ENCODE data around the gene CD8B. TPM values are rescaled to one million over a fixed set of nuclear protein-coding genes. Genes with fewer than 3 reads are reported as not detected.
"Not testable (repeated sequence)": the region's sequence is repeated elsewhere in the genome, so short reads cannot be mapped to it uniquely, and the experiment has no call there.

The CD8B gene
- polyA plus RNA-seq (2013, experiment 1 of 4), result not detected
- 0.14 TPM for polyA plus RNA-seq (2013, experiment 2 of 4)
- not detected for polyA plus RNA-seq (2013, experiment 3 of 4)
- polyA plus RNA-seq (2013, experiment 4 of 4), result not detected

- not testable (repeated sequence) for H3K4me1 ChIP-seq (ENCODE audit: control insufficient read depth, insufficient read depth, low read length); H3K9me3 ChIP-seq (ENCODE audit: control insufficient read depth, low read length); H3K27ac ChIP-seq (ENCODE audit: insufficient read depth, low read depth, low read length, poor library complexity, severe bottlenecking); H3K36me3 ChIP-seq (ENCODE audit: control insufficient read depth, insufficient read depth, low read length)
- 5 to 8% methylated on average over 39 to 45 of the region's 55 CpGs for WGBS, 2 experiments
- Histone ChIP-seq H3K4me3 (ENCODE audit: insufficient read depth, low read depth, low read length) (peak within 1 kb of the TSS; percentile 10), H3K27me3 (ENCODE audit: control insufficient read depth, insufficient read depth, low read length, poor library complexity, severe bottlenecking) (peaks cover 25% of the 10 kb centered on the region)
Observed at GRCh38 chr2:86861628-86862379, at the start of gene CD8B. Gene CD8B, minus strand, starts transcription at chr2:86861886. Its CDS starts 21 bp downstream, at chr2:86861865.

- not testable (repeated sequence) for H3K27me3 ChIP-seq (ENCODE audit: control insufficient read depth, insufficient read depth, low read length, poor library complexity, severe bottlenecking); H3K9me3 ChIP-seq (ENCODE audit: control insufficient read depth, low read length); H3K4me3 ChIP-seq (ENCODE audit: insufficient read depth, low read depth, low read length); H3K4me1 ChIP-seq (ENCODE audit: control insufficient read depth, insufficient read depth, low read length); H3K36me3 ChIP-seq (ENCODE audit: control insufficient read depth, insufficient read depth, low read length); H3K27ac ChIP-seq (ENCODE audit: insufficient read depth, low read depth, low read length, poor library complexity, severe bottlenecking)
- no CpG with 5 or more reads among the region's 1 CpG for WGBS, 2 experiments
Observed at GRCh38 chr2:86905868-86906267, 44.2 kb upstream of the CD8B start.

- WGBS, 2 experiments, result 49% methylated on average over 3 of the region's 4 CpGs; no CpG with 5 or more reads in 1 of the 2 experiments
- H3K4me1 ChIP-seq (ENCODE audit: control insufficient read depth, insufficient read depth, low read length); H3K36me3 ChIP-seq (ENCODE audit: control insufficient read depth, insufficient read depth, low read length); H3K9me3 ChIP-seq (ENCODE audit: control insufficient read depth, low read length); H3K27ac ChIP-seq (ENCODE audit: insufficient read depth, low read depth, low read length, poor library complexity, severe bottlenecking); H3K27me3 ChIP-seq (ENCODE audit: control insufficient read depth, insufficient read depth, low read length, poor library complexity, severe bottlenecking); H3K4me3 ChIP-seq (ENCODE audit: insufficient read depth, low read depth, low read length): not testable (repeated sequence)
Observed at GRCh38 chr2:86900687-86901086, 39.0 kb upstream of the CD8B start.

GRCh38 chr2:86886026-86886425, 24.3 kb upstream of the CD8B start:
- WGBS, 2 experiments, result no CpG with 5 or more reads among the region's 3 CpGs
- not testable (repeated sequence) for H3K36me3 ChIP-seq (ENCODE audit: control insufficient read depth, insufficient read depth, low read length); H3K4me1 ChIP-seq (ENCODE audit: control insufficient read depth, insufficient read depth, low read length); H3K4me3 ChIP-seq (ENCODE audit: insufficient read depth, low read depth, low read length); H3K27me3 ChIP-seq (ENCODE audit: control insufficient read depth, insufficient read depth, low read length, poor library complexity, severe bottlenecking); H3K9me3 ChIP-seq (ENCODE audit: control insufficient read depth, low read length); H3K27ac ChIP-seq (ENCODE audit: insufficient read depth, low read depth, low read length, poor library complexity, severe bottlenecking)

- no CpG with 5 or more reads among the region's 2 CpGs for WGBS, 2 experiments
- not testable (repeated sequence) for H3K36me3 ChIP-seq (ENCODE audit: control insufficient read depth, insufficient read depth, low read length); H3K4me3 ChIP-seq (ENCODE audit: insufficient read depth, low read depth, low read length); H3K27ac ChIP-seq (ENCODE audit: insufficient read depth, low read depth, low read length, poor library complexity, severe bottlenecking); H3K4me1 ChIP-seq (ENCODE audit: control insufficient read depth, insufficient read depth, low read length); H3K9me3 ChIP-seq (ENCODE audit: control insufficient read depth, low read length); H3K27me3 ChIP-seq (ENCODE audit: control insufficient read depth, insufficient read depth, low read length, poor library complexity, severe bottlenecking)
Observed at GRCh38 chr2:86882865-86883264, 21.2 kb upstream of the CD8B start.

- not testable (repeated sequence) for H3K27ac ChIP-seq (ENCODE audit: insufficient read depth, low read depth, low read length, poor library complexity, severe bottlenecking); H3K4me3 ChIP-seq (ENCODE audit: insufficient read depth, low read depth, low read length); H3K4me1 ChIP-seq (ENCODE audit: control insufficient read depth, insufficient read depth, low read length); H3K9me3 ChIP-seq (ENCODE audit: control insufficient read depth, low read length); H3K36me3 ChIP-seq (ENCODE audit: control insufficient read depth, insufficient read depth, low read length); H3K27me3 ChIP-seq (ENCODE audit: control insufficient read depth, insufficient read depth, low read length, poor library complexity, severe bottlenecking)
- 87 to 96% methylated on average over 4 to 5 of the region's 5 CpGs for WGBS, 2 experiments
Observed at GRCh38 chr2:86882118-86882665, 20.5 kb upstream of the CD8B start.

GRCh38 chr2:86878986-86879385, 17.3 kb upstream of the CD8B start:
- not testable (repeated sequence) for H3K4me3 ChIP-seq (ENCODE audit: insufficient read depth, low read depth, low read length); H3K27me3 ChIP-seq (ENCODE audit: control insufficient read depth, insufficient read depth, low read length, poor library complexity, severe bottlenecking); H3K27ac ChIP-seq (ENCODE audit: insufficient read depth, low read depth, low read length, poor library complexity, severe bottlenecking); H3K36me3 ChIP-seq (ENCODE audit: control insufficient read depth, insufficient read depth, low read length); H3K9me3 ChIP-seq (ENCODE audit: control insufficient read depth, low read length); H3K4me1 ChIP-seq (ENCODE audit: control insufficient read depth, insufficient read depth, low read length)
- WGBS, 2 experiments, result no CpG with 5 or more reads among the region's 1 CpG

- not testable (repeated sequence) for H3K27me3 ChIP-seq (ENCODE audit: control insufficient read depth, insufficient read depth, low read length, poor library complexity, severe bottlenecking); H3K27ac ChIP-seq (ENCODE audit: insufficient read depth, low read depth, low read length, poor library complexity, severe bottlenecking); H3K4me3 ChIP-seq (ENCODE audit: insufficient read depth, low read depth, low read length); H3K36me3 ChIP-seq (ENCODE audit: control insufficient read depth, insufficient read depth, low read length); H3K4me1 ChIP-seq (ENCODE audit: control insufficient read depth, insufficient read depth, low read length); H3K9me3 ChIP-seq (ENCODE audit: control insufficient read depth, low read length)
- 96 to 100% methylated on average over 1 of the region's 4 CpGs for WGBS, 2 experiments
Observed at GRCh38 chr2:86870941-86871340, 9.3 kb upstream of the CD8B start.

GRCh38 chr2:86868895-86869468, 7.3 kb upstream of the CD8B start:
- H3K27me3 ChIP-seq (ENCODE audit: control insufficient read depth, insufficient read depth, low read length, poor library complexity, severe bottlenecking); H3K27ac ChIP-seq (ENCODE audit: insufficient read depth, low read depth, low read length, poor library complexity, severe bottlenecking); H3K4me3 ChIP-seq (ENCODE audit: insufficient read depth, low read depth, low read length); H3K36me3 ChIP-seq (ENCODE audit: control insufficient read depth, insufficient read depth, low read length); H3K4me1 ChIP-seq (ENCODE audit: control insufficient read depth, insufficient read depth, low read length); H3K9me3 ChIP-seq (ENCODE audit: control insufficient read depth, low read length): not testable (repeated sequence)
- 97 to 100% methylated on average over 2 of the region's 2 CpGs for WGBS, 2 experiments

- not testable (repeated sequence) for H3K4me3 ChIP-seq (ENCODE audit: insufficient read depth, low read depth, low read length); H3K27ac ChIP-seq (ENCODE audit: insufficient read depth, low read depth, low read length, poor library complexity, severe bottlenecking); H3K4me1 ChIP-seq (ENCODE audit: control insufficient read depth, insufficient read depth, low read length); H3K36me3 ChIP-seq (ENCODE audit: control insufficient read depth, insufficient read depth, low read length); H3K9me3 ChIP-seq (ENCODE audit: control insufficient read depth, low read length)
- 40 to 43% methylated on average over 2 to 3 of the region's 12 CpGs for WGBS, 2 experiments
- peaks cover 25% of the 10 kb centered on the region for H3K27me3 ChIP-seq (ENCODE audit: control insufficient read depth, insufficient read depth, low read length, poor library complexity, severe bottlenecking)
Observed at GRCh38 chr2:86862380-86862703, 656 bp upstream of the CD8B start.
